NCI-H526 (cell line): ENCODE data around the gene H2AZ2.

Experiments
- DNase-seq, 2 experiments: peaks; one replicate each; lab custom pipeline; 2025; lab: John Stamatoyannopoulos, UW

The H2AZ2 gene

GRCh38 chr7:44784364-44784763, 63.5 kb downstream of the H2AZ2 start:
- DNase-seq: no peak

- no peak for DNase-seq
Observed at GRCh38 chr7:44783407-44783806, 64.5 kb downstream of the H2AZ2 start.

DNA sequence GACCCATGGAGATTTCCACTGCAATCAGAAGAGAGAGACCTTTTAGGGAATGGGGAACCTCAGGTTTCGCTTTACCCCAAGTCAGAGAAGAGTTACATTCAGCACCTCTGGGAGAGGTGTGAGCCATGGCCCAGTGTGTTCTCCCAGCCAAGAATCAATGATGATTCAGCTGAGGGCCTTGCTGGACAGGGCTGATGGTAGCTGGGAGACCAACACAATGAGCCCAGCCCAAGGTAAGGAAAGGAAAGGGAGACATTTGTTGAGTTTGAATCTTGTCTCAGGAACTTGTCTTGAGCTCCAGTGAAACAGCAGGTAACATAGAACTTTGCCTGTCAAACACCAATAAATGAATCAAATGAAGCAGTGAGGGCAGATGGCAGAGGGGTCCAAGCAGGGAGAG, 65.4 kb downstream of the H2AZ2 start:
- DNase-seq: no peak
